ENCODE measurements around the gene CHST10. TPM values are rescaled to one million over a fixed set of nuclear protein-coding genes. Genes with fewer than 3 reads are reported as not detected.
"Not testable (repeated sequence)": the region's sequence is repeated elsewhere in the genome, so short reads cannot be mapped to it uniquely, and the experiment has no call there.

Gene CHST10, protein sequence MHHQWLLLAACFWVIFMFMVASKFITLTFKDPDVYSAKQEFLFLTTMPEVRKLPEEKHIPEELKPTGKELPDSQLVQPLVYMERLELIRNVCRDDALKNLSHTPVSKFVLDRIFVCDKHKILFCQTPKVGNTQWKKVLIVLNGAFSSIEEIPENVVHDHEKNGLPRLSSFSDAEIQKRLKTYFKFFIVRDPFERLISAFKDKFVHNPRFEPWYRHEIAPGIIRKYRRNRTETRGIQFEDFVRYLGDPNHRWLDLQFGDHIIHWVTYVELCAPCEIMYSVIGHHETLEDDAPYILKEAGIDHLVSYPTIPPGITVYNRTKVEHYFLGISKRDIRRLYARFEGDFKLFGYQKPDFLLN
- 0.50 TPM for total RNA-seq

DNA sequence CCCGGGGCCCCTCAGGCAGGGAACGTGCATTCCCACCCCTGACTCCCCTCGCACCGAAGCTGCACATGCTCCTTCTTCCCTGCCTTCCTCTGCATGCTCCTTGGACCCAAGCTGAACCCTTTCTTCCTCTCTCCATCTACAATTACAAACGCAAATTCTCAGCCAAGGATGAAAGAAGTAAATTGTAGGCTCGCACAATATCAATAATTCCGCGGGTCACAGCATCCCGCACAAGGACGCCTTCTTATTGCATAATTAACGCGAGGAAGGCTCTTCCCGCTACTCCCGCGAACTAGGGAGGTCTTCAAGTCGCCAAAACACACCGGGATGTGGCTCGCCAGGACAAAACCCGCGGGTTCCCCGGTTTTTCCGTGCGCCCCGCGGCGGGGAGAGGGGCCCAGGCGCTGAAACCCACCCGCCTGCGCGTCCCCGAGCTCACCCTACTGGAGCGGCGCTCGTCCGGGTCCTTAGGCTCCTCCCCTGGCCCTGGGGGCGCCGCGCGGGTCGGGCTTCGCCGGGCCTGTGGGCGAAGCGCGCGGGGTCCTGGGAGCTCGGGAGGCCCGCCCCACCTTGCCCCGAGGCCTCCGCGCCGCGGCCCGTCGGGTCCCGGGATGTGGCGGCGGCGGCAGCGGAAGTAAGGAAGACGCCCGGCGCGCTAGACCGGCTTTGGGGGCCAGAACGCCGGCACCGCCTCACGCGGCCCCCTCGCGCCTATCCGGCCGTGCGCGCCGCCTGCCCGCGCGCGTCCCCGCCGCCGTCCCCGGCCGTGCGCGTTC lies at the start of gene CHST10:
Gene CHST10, minus strand, starts transcription at position 734 of the 776 bp plus-strand sequence. CDS start 10,993 bp downstream, outside the sequence.
- DNase-seq (ENCODE audit: low spot score) (no peak), ATAC-seq (peak; percentile 83)

DNA sequence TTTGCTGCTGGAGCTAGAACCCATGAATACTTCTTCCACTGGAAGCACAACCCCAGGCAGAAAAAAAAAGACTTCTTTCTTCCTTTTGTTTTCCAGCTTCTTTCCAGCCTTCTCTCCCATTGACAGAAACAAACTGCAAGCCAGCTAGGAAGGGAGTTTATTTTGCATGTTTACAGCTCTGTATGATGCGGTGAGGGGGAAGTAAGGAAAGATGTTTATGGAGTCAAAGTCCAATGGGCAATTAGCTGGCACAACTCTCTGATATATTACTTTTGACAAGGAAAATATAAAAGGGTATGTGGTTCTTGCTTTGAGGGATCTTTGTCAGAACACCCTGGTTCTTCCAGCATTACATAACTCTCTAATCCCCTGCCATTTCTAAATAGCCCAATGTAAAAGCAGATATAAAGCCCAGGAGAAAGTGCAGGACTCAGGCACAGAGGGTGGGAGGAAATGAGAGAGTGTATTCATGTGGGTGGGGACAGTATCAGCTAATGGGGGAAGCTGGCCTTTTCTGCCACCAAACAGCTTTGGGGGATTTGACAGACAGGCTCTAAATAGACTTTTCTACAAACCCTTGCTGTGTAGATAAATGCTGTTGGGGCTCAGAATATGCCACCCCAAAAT lies 43.5 kb upstream of the CHST10 start:
- ATAC-seq = no peak
- DNase-seq (ENCODE audit: low spot score) = no peak

DNA sequence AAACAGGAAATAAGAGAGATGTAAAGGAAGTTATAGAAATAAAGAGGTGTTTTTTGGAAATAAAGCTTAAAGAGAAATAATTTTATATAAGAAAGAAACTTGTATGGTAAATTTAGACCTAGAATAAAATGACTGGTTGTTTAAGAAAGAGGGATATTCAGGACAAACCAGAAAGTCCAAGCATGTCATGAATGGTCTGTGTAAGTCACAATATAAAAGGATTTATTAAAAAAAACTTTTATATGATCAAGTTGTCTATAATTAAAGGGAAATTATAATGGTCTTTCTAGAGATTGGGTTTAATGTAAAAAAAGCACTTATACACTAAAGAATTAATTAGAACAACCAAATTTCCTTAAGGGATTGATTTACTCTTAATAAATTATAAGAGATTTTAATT lies 38.9 kb upstream of the CHST10 start:
- ATAC-seq; DNase-seq (ENCODE audit: low spot score): not testable (repeated sequence)

DNA sequence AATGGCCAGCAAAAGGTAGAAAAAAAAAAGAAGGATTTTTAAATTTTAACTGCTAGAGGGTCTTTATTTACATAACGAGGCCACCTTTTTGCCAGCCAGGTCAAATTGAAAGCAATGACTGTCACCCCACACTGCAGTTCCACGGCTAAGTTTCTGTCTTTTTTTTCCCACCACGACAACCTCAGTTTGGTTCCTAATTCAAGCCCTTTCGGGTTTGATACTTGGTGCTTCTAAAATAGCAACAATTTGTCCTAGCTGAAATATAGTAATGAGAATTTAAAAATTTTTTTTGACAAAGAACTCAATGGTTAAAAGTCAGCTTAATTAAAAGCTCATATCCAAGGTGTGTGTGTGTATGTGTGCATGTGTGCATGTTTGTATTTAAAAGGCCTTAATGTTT lies 36.4 kb upstream of the CHST10 start:
- DNase-seq (ENCODE audit: low spot score) = no peak
- no peak for ATAC-seq

DNA sequence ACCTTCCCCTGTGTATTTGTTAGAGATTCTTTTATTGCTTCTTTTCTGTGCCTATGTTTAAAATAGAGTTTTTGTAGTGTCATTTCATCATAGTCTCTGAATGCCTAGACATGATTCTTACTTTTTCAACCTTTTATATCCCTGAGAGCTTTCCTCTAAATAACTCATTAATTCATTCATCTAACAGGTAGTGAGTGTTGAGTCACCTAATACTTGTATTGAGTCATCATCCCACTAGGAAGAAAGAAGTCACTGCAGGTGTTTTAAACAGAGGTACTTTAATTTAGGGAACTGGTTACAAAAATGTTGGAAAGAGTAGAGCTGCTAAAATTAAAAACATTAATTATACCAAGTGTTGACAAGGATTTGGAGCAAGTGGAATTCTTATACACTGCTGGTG lies 34.3 kb upstream of the CHST10 start:
- DNase-seq (ENCODE audit: low spot score) (no peak), ATAC-seq (no peak)

DNA sequence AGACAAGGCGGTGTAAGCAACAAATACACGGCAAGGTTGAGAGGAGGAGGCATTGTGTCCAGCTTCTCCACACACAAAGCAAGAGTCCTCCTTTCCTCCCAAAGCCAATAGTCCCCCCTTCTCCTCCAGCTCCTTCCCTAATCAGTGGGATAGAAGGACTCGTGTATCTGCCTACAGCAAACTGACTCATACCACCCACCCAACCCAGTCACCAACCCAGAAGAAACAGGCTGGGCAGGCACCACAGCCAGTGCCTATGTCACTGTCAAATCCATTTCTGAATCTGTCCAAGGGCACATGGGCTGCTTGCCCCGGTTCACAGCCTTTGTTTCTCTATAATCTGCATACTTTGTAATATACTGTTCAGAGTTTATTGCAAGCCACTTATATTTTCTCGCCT lies 33.6 kb upstream of the CHST10 start:
- ATAC-seq (no peak), DNase-seq (ENCODE audit: low spot score) (no peak)

DNA sequence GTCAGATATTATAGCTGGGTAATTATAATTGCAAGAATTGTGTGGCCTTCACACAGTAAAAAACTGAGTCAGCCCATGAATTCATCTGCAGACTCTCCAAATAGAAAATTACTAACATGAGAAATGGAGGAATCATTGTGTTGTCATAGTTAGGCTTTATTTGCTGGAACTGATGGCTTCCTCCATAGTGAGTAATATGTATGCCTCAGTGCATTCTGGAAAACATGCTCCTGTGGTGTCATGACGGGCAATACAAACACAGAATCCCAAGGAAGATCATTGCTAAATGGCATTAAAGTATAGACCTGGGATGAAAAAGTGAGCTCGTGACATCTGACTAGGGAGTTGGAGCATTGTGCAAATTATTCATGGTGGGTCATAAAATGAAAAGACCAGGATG lies 29.2 kb upstream of the CHST10 start:
- DNase-seq (ENCODE audit: low spot score) (no peak), ATAC-seq (no peak)

DNA sequence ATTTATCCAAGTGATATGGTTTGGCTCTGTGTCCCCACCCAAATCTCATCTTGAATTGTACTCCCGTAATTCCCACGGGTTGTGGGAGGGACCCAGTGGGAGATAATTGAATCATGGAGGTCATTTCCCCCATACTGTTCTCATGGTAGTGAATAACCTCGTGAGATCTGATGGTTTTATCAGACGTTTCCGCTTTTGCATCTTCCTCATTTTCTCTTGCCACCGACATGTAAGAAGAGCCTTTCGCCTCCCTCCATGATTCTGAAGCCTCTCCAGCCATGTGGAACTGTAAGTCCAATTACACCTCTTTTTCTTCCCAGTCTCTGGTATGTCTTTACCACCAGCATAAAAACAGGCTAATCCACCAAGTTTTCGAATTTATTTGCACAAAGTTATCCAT lies 20.3 kb upstream of the CHST10 start:
- ATAC-seq (no peak), DNase-seq (ENCODE audit: low spot score) (no peak)

DNA sequence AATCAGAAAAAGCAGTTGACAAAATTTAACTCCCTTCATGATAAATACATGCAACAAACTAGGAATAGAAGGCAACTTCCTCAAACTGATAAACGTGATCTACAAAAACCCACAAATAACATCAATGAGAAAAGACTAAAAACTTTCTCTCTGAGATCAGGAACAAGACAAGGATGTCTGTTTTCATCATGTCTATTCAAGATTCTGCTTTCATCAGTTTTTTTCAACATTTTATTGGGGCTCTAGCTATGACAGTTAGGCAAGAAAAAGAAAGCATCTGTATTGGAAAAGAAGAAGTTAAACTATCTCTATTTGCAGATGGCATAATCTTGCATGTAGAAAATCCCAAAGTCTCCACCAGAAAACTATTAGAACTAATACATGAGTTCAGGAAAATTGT lies 12.3 kb upstream of the CHST10 start:
- no peak for ATAC-seq

DNA sequence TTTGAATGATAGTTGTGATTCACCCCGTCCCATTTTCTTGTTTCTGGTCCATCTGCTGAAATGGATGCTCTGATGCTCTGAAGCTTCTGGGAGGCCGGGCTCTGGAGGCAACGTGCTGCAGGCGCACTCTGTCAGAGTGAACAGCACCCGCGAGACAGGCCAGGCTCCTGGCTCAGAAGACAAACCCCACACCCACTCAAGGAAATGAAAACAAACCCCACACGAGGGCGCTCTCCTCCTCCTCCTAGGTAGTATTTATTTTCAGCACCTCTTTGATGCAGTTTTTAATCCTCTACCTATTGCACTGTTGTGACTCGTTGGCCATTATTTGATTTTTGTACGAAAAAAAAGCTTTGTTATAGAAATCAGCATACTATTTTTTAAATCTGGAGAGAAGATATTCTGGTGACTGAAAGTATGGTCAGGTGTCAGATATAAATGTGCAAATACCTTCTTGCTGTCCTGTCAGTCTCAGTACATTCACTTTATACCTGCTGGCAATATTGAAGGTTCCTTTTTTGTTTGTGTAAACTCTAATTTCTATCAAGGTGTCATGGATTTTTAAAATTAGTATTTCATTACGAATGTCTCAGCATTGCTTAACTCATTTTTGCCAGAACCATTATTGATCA lies 10.3 kb upstream of the CHST10 start:
- DNase-seq (ENCODE audit: low spot score) (no peak), ATAC-seq (peak; percentile 74)

More for the DNA sequence above, 12.3 kb upstream of the CHST10 start:
- no peak for DNase-seq (ENCODE audit: low spot score)

DNA sequence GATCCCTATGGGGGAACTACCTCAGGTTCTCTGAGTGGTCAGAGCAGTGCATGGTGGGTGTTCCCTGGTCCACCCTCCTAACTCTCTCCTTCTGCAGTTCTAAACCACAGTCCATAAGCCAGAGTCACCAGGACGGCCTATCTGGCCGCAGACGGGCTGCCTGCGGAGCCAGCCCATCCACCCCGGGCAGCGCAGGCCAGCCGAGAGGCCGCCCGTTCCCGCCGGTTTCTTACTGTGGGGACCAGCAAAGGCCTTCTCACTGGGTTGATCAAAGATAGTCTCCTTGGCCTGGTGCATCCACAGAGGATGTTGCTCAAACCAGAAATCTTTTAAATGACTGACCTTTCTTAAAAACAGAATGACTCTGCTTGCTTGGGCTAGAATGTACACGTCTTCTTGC lies 9.6 kb upstream of the CHST10 start:
- no peak for ATAC-seq
- no peak for DNase-seq (ENCODE audit: low spot score)

DNA sequence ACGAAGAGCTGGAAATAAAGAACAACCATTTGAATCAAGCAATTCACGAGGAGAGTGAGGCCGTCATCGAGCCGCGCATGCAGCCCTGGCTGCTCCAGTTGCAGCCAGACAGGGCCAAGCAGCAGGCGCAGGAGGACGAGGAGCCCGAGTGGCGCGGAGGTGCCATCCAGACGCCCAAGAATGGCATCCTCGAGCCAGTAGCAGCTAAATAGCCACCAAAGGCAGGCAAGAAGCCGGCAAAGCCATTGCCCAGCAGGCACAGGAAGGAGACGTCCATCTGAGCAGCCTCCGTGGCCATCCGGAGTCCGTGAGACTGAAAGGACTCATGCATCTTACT lies 8.9 kb upstream of the CHST10 start:
- ATAC-seq (no peak), DNase-seq (ENCODE audit: low spot score) (no peak)

DNA sequence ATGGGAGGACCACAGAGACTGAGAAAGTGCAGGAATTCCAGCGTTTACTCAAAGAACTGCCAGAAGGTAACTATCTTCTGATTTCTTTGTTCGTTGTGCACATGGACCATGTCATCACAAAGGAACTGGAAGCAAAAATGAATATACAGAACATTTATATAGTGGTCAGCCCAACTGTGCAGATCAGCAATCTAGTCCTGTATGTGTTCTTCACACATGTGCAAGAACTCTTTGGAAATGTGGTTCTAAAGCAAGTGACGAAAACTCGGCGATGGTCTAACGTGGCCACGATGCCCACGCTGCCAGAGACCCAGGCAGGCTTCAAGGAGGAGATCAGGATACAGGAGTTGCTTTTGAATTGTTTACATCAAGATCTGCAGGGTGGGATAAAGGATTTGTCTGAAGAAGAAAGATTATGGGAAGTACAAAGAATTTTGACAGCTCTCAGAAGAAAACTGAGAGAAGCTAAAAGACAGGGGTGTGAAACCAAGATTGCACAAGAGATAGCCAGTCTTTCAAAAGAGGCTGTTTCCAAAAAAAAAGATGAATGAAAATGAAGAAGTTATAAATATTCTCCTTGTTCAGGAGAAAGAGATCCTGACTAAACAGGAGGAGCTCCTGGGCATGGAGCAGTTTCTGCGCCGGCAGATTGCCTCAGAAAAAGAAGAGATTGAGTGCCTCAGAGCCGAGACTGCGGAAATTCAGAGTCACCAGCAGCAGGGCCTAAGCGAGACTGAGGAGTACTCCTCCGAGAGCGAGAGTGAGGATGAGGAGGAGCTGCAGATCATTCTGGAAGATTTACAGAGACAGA lies 8.3 kb upstream of the CHST10 start:
- ATAC-seq = no peak

DNA sequence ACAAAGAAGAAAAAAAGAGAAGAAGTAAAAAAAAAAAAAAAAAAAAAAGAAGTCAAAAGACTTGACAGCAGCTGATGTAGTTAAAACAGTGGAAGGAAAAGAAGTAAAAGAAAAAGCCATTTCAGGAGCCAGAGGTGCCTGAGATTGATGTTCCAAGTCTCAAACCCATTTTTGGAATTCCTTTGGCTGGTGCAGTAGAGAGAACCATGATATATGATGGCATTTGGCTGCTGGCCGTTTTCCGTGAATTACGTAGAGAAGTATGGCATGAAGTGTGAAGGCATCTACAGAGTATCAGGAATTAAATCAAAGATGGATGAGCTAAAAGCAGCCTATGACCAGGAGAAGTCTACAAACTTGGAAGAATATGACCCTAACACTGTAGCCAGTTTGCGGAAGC lies 7.6 kb upstream of the CHST10 start:
- ATAC-seq = no peak
- DNase-seq (ENCODE audit: low spot score) = no peak

More for the DNA sequence above, 8.3 kb upstream of the CHST10 start:
- DNase-seq (ENCODE audit: low spot score) = no peak

DNA sequence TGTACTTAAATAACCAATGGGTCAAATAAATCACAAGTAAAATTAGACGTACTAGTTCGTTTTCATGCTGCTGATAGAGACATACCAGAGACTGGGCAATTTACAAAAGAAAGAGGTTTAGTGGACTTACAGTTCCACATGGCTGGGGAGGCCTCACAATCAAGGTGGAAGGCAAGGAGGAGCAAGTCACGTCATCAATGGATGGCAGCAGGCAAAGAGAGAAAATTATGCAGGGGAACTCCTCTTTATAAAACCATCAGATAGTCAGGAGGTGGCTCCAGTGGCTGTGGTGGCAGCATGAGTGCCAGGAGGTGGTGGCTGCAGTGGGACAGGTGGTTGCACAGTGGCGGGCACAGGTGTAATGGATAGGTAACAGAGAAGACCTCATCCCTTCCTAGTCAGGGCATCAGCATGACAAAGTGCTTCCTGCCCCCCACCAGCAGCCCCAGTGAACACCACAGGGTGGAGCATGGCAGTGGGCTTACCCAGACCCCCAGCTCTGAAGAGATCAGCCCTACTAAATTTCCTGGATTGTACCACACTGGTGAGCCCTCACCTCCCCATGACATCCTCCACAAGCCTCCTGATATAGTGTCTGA lies 6.9 kb upstream of the CHST10 start:
- DNase-seq (ENCODE audit: low spot score) = no peak
- ATAC-seq = no peak

DNA sequence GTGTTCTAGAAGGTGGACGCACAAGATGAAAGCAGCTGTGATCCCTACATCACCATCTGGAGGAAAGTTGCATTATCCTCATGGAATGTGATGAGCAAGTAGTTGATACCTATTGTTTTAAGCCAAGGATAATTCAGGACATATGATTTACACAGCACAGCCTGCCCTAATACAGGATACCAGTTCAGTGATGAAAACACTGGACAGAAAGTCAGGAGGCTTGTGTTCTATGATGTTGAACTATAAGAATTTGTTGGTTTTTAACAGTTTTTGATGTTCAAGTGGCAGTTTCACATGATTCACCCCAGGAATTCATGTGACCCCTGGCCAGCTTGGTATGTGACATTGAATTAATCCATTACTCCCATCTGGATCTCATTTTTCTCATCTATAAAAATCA lies 6.2 kb upstream of the CHST10 start:
- DNase-seq (ENCODE audit: low spot score) (no peak), ATAC-seq (no peak)

DNA sequence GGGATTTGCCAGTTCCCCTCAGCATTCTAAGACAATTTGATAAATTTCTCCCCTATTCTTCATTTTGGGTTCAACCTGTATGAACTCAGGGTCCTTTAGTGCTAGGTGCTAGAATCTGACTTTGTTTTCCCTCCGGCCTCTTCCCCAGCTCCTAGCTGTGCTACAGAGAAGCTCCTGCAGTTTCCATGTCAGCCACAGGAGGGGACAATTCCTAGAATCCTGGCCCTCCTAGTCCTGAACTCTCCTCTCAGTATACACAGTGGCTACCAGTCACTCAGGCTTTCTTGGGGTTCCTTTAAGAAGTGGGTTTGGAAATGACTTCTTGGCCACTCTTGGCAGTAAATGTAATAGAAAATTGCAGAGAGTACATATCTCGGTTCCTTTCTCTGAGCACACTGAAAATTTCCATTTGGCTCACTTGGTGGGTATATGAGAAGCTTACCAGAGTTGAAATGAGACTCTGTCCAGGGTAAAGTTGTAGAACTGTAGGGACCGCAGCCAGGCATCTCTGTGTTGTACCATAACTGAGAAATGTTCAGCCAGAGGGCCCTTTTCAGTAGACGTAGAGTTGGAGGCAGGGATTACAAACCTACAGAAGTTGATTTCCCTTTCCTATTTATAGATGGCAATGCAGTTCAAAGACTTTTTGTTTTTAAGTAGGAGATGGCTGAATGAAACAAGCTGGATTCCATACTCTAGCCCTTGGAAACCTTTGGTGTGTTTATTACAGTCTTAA lies 5.0 kb upstream of the CHST10 start:
- ATAC-seq = peak; percentile 83
- no peak for DNase-seq (ENCODE audit: low spot score)

DNA sequence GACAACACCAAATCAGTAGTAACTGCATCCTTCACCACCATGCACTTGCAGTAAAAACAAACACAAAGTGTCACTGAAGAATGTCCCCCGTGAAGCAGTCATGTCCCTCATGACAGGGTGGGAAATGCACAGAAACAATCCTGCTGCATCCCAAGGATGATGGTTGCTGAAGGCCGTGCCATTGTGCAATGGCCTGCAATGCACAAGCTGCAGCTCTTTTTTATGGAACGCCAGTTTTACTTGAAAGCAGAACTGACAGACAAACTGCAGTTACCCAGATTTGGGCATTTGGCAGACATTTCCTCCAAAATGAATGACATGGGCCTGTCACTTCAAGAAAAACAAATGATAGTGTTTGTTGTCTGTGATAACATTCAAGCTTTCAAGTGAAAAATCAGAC lies 2.4 kb upstream of the CHST10 start:
- ATAC-seq (no peak), DNase-seq (ENCODE audit: low spot score) (no peak)

DNA sequence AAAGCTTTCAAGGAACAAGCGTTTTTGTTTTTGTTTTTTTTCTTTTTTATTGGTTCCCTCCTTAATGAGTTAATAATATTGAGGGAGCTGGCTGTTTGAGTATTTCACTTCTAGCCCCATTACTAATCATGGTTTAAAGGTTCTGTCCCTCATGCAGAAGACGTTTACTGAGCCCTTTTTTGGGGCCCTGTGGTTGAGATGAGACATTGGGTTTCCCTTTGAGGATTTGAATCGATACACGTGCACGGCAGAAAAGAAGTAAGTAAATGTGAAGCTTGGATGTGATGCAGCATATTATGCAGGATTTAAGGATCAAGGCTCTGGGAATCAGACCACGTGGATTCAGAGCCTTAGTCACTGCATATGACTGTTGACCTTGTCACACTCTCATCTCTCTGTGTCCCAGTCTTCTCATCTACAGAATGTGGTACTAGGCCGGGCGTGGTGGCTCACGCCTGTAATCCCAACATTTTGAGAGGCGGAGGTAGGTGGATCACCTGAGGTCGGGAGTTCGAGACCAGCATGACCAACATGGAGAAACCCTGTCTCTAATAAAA lies 1.0 kb upstream of the CHST10 start:
- DNase-seq (ENCODE audit: low spot score) (no peak), ATAC-seq (no peak)
